GM18951 (cell line): ENCODE measurements around the gene MAPK4.
"Not testable (repeated sequence)": the region's sequence is repeated elsewhere in the genome, so short reads cannot be mapped to it uniquely, and the experiment has no call there.

Source experiments
- POLR2A ChIP-seq: IDR thresholded peaks from 4 replicates; pipeline ENCODE4 v1.6.1; 2011; ENCODE audit warnings: mild to moderate bottlenecking; ENCODE audit not compliant: insufficient read length, insufficient read depth; ENCODE audit errors: extremely low read depth
- in situ Hi-C: fragments of 300-500 bp; cut with MboI; formaldehyde crosslinking; loops from one replicate; pipeline ENCODE4 v1.12.0; 2022; ENCODE audit warnings: low sequenced_read_pairs, mixed read lengths, inconsistent platforms; ENCODE audit not compliant: unreplicated experiment

Gene MAPK4

DNA sequence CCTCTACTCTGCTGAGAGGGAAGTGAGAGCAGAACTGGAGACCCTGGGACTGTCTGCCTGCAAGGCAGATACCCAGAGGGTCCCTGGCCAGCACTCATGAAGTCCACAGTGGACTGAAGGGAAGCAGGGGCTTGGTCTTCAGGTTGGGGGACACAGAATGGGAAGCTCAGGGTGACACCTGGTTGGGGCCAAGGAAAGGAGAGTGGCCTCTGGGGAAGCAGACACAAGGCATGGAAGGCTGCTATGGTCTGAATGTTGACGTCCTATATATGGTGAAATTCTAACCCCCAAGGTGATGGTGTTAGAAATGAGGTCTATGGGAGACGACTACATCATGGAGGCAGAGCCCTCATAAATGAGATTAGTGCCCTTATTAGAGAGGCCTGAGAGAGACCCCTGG lies 190.7 kb downstream of the MAPK4 start:
- in situ Hi-C loops = no loop called here

DNA sequence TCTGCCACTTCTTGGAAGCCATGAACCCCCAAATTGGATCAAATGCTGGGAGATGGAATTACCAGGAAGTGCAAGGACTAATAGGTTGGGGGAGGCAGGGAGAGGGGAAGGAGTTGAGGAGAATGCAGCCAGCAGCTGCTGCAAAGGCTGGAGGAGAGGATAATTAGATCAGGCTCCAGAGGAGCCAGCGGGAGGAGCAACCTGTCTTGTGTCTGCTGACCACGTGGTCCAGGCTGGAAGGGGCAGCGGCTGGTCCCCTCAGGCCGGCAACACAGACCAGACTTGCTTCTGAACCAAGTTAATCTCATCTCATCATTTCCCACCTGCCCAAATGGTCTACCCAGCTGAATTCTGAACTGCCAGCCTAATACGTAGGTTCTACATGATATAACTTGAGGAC lies 191.6 kb downstream of the MAPK4 start:
- in situ Hi-C loops = no loop called here
- TF ChIP-seq POLR2A = no peak

More for the DNA sequence above, 190.7 kb downstream of the MAPK4 start:
- TF ChIP-seq POLR2A = no peak

DNA sequence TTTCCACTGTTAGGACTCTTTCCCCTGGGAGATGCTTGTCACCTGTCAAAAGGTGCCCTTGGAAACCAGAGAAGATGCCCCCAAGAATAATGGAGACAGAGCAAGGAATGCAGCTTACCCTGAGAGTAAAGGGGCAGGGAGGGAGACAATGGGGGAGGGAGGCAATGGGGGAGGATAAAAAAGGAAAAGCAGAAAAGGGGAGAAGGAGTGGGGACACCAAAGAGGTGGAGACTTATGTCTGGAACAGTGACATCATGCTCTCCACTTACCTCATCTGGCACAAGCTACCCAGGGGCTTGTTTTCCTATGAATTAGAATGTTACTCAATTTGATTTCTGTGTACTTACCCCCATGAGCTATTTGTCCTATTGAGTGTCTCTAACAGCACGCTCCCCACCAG lies 192.1 kb downstream of the MAPK4 start:
- no peak for TF ChIP-seq POLR2A
- in situ Hi-C loops = no loop called here

DNA sequence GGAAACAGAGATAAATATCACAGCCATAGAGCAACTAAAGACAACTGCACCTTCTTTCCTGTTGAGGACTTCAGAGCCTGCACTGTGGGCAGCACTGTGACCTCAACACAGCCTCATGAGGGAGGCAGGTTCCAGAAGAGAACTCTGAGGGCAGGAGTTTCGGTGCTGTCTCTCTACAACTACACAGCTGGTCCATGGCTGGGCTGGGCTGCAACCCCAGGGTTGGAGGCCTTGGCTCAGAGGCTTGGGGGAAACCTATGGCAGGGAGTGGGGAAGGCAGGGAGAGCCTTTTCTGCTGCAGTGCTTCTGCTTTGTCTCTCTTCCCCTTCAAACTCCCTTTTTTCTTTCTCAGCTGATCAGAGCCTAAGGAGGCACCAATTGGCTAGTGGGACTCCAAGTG lies 193.4 kb downstream of the MAPK4 start:
- TF ChIP-seq POLR2A = no peak
- in situ Hi-C loops = no loop called here

DNA sequence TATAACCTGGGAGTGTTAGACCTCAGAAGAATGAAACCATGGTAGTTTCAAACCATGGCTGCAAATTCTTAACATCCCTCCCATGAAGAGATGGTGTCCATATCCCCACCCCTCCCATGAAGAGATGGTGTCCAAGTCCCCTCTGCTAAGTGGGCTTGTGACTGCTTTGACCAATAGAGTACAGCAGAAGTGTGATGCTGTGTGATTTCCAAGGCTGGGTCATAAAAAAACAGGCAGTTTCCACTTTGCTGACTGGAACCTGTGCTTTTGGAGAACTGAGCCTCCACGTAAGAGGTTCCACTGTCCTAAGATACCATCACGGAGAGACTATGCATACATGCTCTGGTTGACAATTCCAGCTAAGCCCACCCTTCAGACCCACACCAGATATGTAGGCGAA lies 194.4 kb downstream of the MAPK4 start:
- in situ Hi-C loops = no loop called here

DNA sequence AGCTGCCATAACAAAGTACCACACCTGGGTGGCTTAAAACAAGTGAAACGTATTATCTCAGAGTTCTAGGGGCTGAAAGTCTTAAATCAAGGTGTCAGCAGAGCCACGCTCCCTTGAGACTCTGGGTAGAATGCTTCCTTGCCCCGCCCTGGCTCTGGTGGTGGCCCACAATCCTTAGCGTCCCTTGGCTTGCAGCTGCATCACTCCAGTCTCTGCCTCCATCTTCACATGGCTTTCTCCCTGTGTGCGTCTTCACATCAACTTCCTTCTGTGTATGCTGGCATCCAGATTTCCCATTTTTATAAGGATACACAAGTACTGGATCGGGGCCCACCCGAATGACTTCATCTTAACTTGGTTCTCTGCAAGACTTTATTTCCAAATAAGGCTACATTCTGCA lies 197.5 kb downstream of the MAPK4 start:
- in situ Hi-C loops = no loop called here
- TF ChIP-seq POLR2A = no peak

More for the DNA sequence above, 194.4 kb downstream of the MAPK4 start:
- TF ChIP-seq POLR2A = no peak

DNA sequence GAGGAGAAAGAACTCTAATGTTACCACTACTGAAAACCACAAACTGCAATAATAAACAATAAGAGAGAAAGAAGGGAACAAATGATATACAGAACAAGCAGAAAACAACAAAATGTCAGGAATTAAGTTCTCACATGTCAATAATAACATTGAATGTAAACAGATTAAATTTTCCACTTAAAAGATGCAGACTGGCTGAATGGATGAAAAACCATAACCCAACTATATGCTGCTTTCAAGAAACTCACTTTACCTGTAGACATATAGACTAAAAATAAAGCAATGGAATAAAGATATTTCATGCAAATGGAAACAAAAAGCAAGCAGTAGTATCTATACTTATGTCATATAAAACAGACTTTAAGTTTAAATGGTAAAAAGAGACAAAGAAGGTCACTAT lies 209.6 kb downstream of the MAPK4 start:
- in situ Hi-C loops = no loop called here
- no peak for TF ChIP-seq POLR2A

DNA sequence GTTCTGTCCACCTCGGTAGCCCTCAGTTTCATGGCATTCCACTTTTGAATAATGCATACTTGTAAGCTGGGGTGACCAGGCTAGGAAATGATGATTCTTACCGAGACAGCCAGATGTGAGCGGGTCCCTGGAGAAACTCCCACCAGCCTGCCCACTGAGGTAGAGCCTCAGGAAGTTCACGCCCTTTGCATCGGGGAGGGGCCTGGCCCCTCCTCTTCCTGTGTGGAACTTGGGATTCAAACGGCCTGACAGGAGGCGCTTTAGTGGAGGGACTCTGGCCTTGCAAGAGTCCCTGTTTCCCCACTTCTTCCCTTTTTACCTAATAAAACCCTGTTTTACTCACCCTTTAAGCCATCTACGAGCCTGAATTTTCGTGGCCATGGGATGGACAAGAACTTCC lies 215.3 kb downstream of the MAPK4 start:
- TF ChIP-seq POLR2A = no peak
- in situ Hi-C loops = no loop called here

DNA sequence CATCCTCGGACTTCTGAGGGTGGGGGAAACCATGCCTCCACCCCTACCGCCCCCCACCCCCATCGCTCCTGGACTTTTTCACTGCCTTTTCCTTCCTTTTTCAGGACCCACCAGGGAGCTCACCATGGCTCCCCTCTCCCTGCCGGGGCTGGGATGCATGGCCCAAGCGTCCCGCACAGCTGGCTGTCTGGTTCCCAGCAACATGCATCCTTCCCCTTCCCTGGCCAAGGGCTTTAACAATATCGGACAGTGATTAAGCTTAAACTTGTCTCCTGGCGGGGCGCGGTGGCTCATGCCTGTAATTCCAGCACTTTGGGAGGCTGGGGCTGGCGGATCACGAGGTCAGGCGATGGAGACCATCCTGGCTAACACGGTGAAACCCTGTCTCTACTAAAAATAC lies 215.8 kb downstream of the MAPK4 start:
- no peak for TF ChIP-seq POLR2A
- in situ Hi-C loops = no loop called here

DNA sequence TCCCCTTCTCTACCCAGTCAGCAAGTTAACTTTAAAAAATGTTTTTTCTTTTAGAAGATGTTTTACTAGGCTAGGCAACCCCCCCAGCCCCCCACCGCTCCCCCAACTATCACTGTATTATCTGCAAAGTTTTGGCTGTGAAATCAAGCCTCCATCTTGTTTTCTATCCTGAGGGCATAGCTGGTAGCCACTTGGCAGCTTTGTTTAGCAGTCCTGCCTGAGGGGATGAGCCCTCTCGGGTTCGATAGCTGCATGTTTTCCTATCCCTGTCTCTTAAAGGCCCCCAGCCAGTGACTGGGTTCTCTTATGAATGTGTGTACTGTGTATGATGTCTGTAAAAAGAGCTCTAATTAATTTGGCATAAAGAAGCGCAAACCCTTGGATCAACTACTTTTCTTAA lies 216.5 kb downstream of the MAPK4 start:
- TF ChIP-seq POLR2A = no peak
- in situ Hi-C loops = no loop called here

DNA sequence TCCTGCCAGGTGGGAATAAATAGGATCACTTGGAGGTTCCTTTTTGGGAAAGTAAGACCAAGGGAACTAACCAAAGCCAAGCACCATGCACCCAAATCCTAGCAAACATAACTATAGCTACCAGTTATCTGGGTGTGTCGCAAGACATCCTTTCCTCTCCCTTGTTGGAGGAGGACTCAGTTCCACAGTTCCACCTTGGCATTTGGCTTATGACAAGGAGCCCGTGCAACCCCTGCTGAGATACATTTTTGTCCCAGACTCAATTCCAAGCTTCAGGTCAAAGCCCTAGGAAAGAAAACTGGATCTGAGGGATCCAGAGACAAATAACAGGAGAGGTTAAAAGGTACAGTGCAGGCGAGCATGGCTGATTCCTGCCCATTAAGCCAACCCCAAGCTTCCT lies 219.1 kb downstream of the MAPK4 start:
- in situ Hi-C loops = not testable (repeated sequence)
